H1 (cell line): Measurements from ENCODE around the gene JMJD7. TPM values are rescaled to one million over a fixed set of nuclear protein-coding genes. Genes with fewer than 3 reads are reported as not detected.

Experiments used
- BACH1 ChIP-seq: IDR thresholded peaks from 2 replicates; pipeline ENCODE4 v1.6.1; 2012; ENCODE audit warnings: low read length, improper control_type of control experiment
- CBX8 ChIP-seq: fragments of 300-800, 300-1000 bp; sonication (generic); IDR thresholded peaks from 2 replicates; pipeline ENCODE4 v1.7.1; 2016; ENCODE audit warnings: low read depth, low read length, borderline replicate concordance
- CHD7 ChIP-seq: fragments of 300-600 bp; sonication (generic); IDR thresholded peaks from 2 replicates; pipeline ENCODE4 v1.7.1; 2012; ENCODE audit warnings: low read length, moderate library complexity, mild to moderate bottlenecking, inconsistent platforms; ENCODE audit not compliant: insufficient replicate concordance
- CTCF ChIP-seq, 3 experiments: IDR thresholded peaks; 1 replicate in 2 of 3; 2 replicates in 1 of 3; pipeline versions ENCODE4 v1.5.1 to v1.6.1; 2011; ENCODE audit warnings: low read length in 3 of 3, mild to moderate bottlenecking in 3 of 3, inconsistent platforms in 2 of 3, low read depth in 1 of 3, moderate library complexity in 1 of 3; ENCODE audit not compliant: insufficient read depth in 1 of 3; ENCODE audit errors: control extremely low read depth in 1 of 3
- RAD21 ChIP-seq, 2 experiments: IDR thresholded peaks in 1 of 2; conservative IDR thresholded peaks in 1 of 2; 2 replicates each; pipeline ENCODE4 v1.6.1; 2011; ENCODE audit warnings: low read depth in 2 of 2, low read length in 2 of 2, improper control_type of control experiment in 1 of 2, inconsistent platforms in 1 of 2, mild to moderate bottlenecking in 1 of 2, moderate library complexity in 1 of 2
- RFX5 ChIP-seq: IDR thresholded peaks from 2 replicates; pipeline ENCODE4 v1.6.1; 2011; ENCODE audit warnings: low read depth, low read length, improper control_type of control experiment, borderline replicate concordance
- SIX5 ChIP-seq: IDR thresholded peaks from 2 replicates; pipeline ENCODE4 v1.6.1; 2011; ENCODE audit warnings: mild to moderate bottlenecking, low read depth, low read length
- SUZ12 ChIP-seq: fragments of 200-600 bp; sonication (generic); IDR thresholded peaks from 2 replicates; pipeline ENCODE4 v1.6.1; 2012; ENCODE audit warnings: mild to moderate bottlenecking, inconsistent platforms, low read length, moderate library complexity, mixed read lengths
- TAF1 ChIP-seq: IDR thresholded peaks from 2 replicates; pipeline ENCODE4 v1.6.1; 2011; ENCODE audit warnings: mild to moderate bottlenecking, low read depth, low read length
- polyA plus RNA-seq, 7 experiments: library from polyadenylated mRNA; depleted of rRNA in 3 of 7; stranded (reverse) in 5 of 7; unstranded in 2 of 7; fragments of >200 nt in 5 of 7; fragments of 200-250 nt in 2 of 7; gene quantifications; 1 replicate in 5 of 7; 2 replicates in 1 of 7; 4 replicates in 1 of 7; pipeline versions ENCODE4 v1.2.1 to v1.2.3, GENCODE V29; 2011 to 2013; ENCODE audit warnings: missing spikeins in 2 of 7, mixed read lengths in 2 of 7
- total RNA-seq: library from RNA; stranded (reverse); fragmentation: NEBNext Ultra II Directional; extraction: Animal tissue kit (Norgen Biotek cat#: 25700); gene quantifications from 2 replicates; pipeline ENCODE4 v1.2.1, GENCODE V29; 2021

JMJD7 gene
- total and polyA plus RNA-seq, 2 of the 8 experiments (the other 6 are each of a cell fraction or from before 2014, with no cell fraction given): 15.0 to 20.0 TPM

GRCh38 chr15:41804361-41804760 lies 23.5 kb upstream of the JMJD7 start (continued):
- no peak for TF ChIP-seq CHD7
- TF ChIP-seq RFX5: no peak
- TF ChIP-seq SIX5: no peak
- TF ChIP-seq SUZ12: no peak
- TF ChIP-seq BACH1: no peak
- no peak for TF ChIP-seq TAF1
- TF ChIP-seq CTCF (IDR thresholded peaks at IDR 0.05; ENCODE audit: control extremely low read depth in 1 of 3, insufficient read depth in 1 of 3, low read depth in 1 of 3, low read length in 3 of 3): no peak
- TF ChIP-seq RAD21 (IDR thresholded peaks at IDR 0.05 in 1 of 2, conservative IDR thresholded peaks at IDR 0.05 in 1 of 2; ENCODE audit: low read depth in 2 of 2, low read length in 2 of 2): no peak
- no peak for TF ChIP-seq CBX8
